AG04450 (cell line): Measurements from ENCODE around the gene ANKS4B. TPM values are rescaled to one million over a fixed set of nuclear protein-coding genes. Genes with fewer than 3 reads are reported as not detected.

ENCODE experiments used
- CTCF ChIA-PET: fragments of 300-600, 350-600 bp; formaldehyde crosslinking; extraction: SDS; loops from one replicate; lab custom pipeline; 2022; ENCODE audit warnings: antibody characterized with exemption, inconsistent platforms; lab: Charles Lee
- POLR2A ChIA-PET: fragments of 350-600 bp; formaldehyde crosslinking; extraction: SDS; loops from one replicate; lab custom pipeline; 2021; ENCODE audit warnings: antibody characterized with exemption, inconsistent platforms; lab: Yijun Ruan, JAX
- DNase-seq: peaks from one replicate; pipeline ENCODE4 v3.0.0-alpha.2; 2011; ENCODE audit warnings: low read depth, low spot score
- H3K27ac ChIP-seq: one replicate; pipeline ENCODE4 v1.5.1; 2012; ENCODE audit warnings: low read depth, low read length, control low read depth
- H3K27me3 ChIP-seq: one replicate; pipeline ENCODE4 v1.6.0; 2012; ENCODE audit warnings: low read length; ENCODE audit not compliant: control insufficient read depth, insufficient read depth
- H3K4me3 ChIP-seq: 2 replicates; pipeline ENCODE4 v1.5.1; 2011; ENCODE audit warnings: mild to moderate bottlenecking, low read depth, low read length, control low read depth
- H3K9me3 ChIP-seq: 2 replicates; pipeline ENCODE4 v1.5.1; 2012; ENCODE audit warnings: low read length; ENCODE audit not compliant: control insufficient read depth, insufficient read depth
- CTCF ChIP-seq: IDR thresholded peaks from 2 replicates; pipeline ENCODE4 v1.5.1; 2011; ENCODE audit warnings: low read depth, low read length, control low read depth, inconsistent platforms
- polyA plus RNA-seq: library from polyadenylated mRNA; depleted of rRNA; stranded (reverse); fragments of >200 nt; gene quantifications from 2 replicates; pipeline ENCODE4 v1.2.3, GENCODE V29; 2011

Gene ANKS4B
- polyA plus RNA-seq, 1 experiment: 0.01 TPM

- DNase-seq: no peak
- Histone ChIP-seq H3K27ac (no peak overlapping the region), H3K9me3 (no peaks in the 10 kb centered on the region; the same call in 1 of the 2 replicates), H3K4me3 (no peak overlapping the region), H3K27me3 (peaks cover 56% of the 10 kb centered on the region)
- ChIA-PET POLR2A (no interaction called here), CTCF (interaction anchor here (0.6 to 1.9 kb wide), 5 partner anchors 19 to 124 kb away, joined by 4 to 8 read pairs (median 6); no protein-coding TSS in a partner anchor)
- no peak for TF ChIP-seq CTCF
Measured at GRCh38 chr16:21279501-21279900, 46.0 kb downstream of the ANKS4B start.

GRCh38 chr16:21281698-21282389 is 48.3 kb downstream of the ANKS4B start:
- no peak for TF ChIP-seq CTCF
- H3K27me3 ChIP-seq: peaks cover 49% of the 10 kb centered on the region
- no peak overlapping the region for H3K4me3 ChIP-seq
- H3K9me3 ChIP-seq: no peaks in the 10 kb centered on the region; the same call in 1 of the 2 replicates
- no peak overlapping the region for H3K27ac ChIP-seq
- POLR2A ChIA-PET: no interaction called here
- CTCF ChIA-PET: interaction anchor here (1.0 to 2.9 kb wide), 2 partner anchors 19 to 432 kb away, joined by 3 to 17 read pairs; no protein-coding TSS in a partner anchor
- no peak for DNase-seq

- peaks cover 39% of the 10 kb centered on the region for H3K27me3 ChIP-seq
- TF ChIP-seq CTCF: peak; percentile 71
- H3K27ac ChIP-seq: no peak overlapping the region
- H3K4me3 ChIP-seq: peak overlapping the region; percentile 52
- POLR2A ChIA-PET: interaction anchor here (0.9 kb wide), 1 partner anchor 17 kb away, joined by 3 read pairs; no protein-coding TSS in a partner anchor
- DNase-seq: no peak
- no peaks in the 10 kb centered on the region; the same call in 1 of the 2 replicates for H3K9me3 ChIP-seq
- CTCF ChIA-PET: interaction anchor here (0.6 to 2.9 kb wide), 5 partner anchors 10 to 376 kb away, joined by 3 to 17 read pairs (median 3); no protein-coding TSS in a partner anchor
Measured at GRCh38 chr16:21283521-21284289, 50.2 kb downstream of the ANKS4B start.

- no peaks in the 10 kb centered on the region; the same call in 1 of the 2 replicates for H3K9me3 ChIP-seq
- H3K4me3 ChIP-seq: peak overlapping the region; percentile 52
- peaks cover 35% of the 10 kb centered on the region for H3K27me3 ChIP-seq
- H3K27ac ChIP-seq: no peak overlapping the region
- DNase-seq: no peak
- ChIA-PET POLR2A (interaction anchor here (0.9 kb wide), 1 partner anchor 16 kb away, joined by 3 read pairs; no protein-coding TSS in a partner anchor), CTCF (interaction anchor here (0.6 to 2.9 kb wide), 4 partner anchors 9 to 1412 kb away, joined by 3 to 17 read pairs (median 4); no protein-coding TSS in a partner anchor)
- TF ChIP-seq CTCF: no peak
Measured at GRCh38 chr16:21284414-21284813, 50.9 kb downstream of the ANKS4B start.
